Kidney epithelial cell (primary cell): ENCODE results near the gene TNFSF11. TPM values are rescaled to one million over a fixed set of nuclear protein-coding genes. Genes with fewer than 3 reads are reported as not detected.

ENCODE experiments used
- DNase-seq: peaks from one replicate; pipeline ENCODE4 v3.0.0-alpha.2; 2010; ENCODE audit warnings: low read depth
- H3K27me3 ChIP-seq: 2 replicates; pipeline ENCODE4 v1.6.0; 2011; ENCODE audit warnings: low read length; ENCODE audit not compliant: control insufficient read depth, insufficient read depth
- H3K36me3 ChIP-seq: 2 replicates; pipeline ENCODE4 v1.5.1; 2011; ENCODE audit warnings: low read length; ENCODE audit not compliant: control insufficient read depth, insufficient read depth
- H3K4me3 ChIP-seq: 2 replicates; pipeline ENCODE4 v1.5.1; 2011; ENCODE audit warnings: low read depth, mild to moderate bottlenecking, control low read depth, low read length
- CTCF ChIP-seq: IDR thresholded peaks from 2 replicates; pipeline ENCODE4 v1.5.1; 2011; ENCODE audit warnings: mild to moderate bottlenecking, moderate library complexity, low read length, control low read depth, inconsistent platforms; ENCODE audit not compliant: insufficient read depth, poor library complexity, severe bottlenecking
- total RNA-seq: library from RNA; depleted of rRNA; stranded (reverse); fragments of >200 nt; gene quantifications from 2 replicates; pipeline ENCODE4 v1.2.3, GENCODE V29; 2015

Gene TNFSF11
- total RNA-seq, 1 donor from 2014 or later: 0.46 TPM

GRCh38 chr13:42653679-42654078, 79.7 kb downstream of the TNFSF11 start:
- DNase-seq: no peak
- no peaks in the 10 kb centered on the region for H3K36me3 ChIP-seq
- no peak for TF ChIP-seq CTCF
- no peaks in the 10 kb centered on the region for H3K27me3 ChIP-seq
- H3K4me3 ChIP-seq: no peak overlapping the region

- Histone ChIP-seq H3K4me3 (no peak overlapping the region), H3K36me3 (no peaks in the 10 kb centered on the region), H3K27me3 (no peaks in the 10 kb centered on the region)
- no peak for TF ChIP-seq CTCF
- no peak for DNase-seq
These were observed 80.3 kb downstream of the TNFSF11 start for GRCh38 chr13:42654212-42654611.

- Histone ChIP-seq H3K4me3 (no peak overlapping the region), H3K36me3 (no peaks in the 10 kb centered on the region), H3K27me3 (no peaks in the 10 kb centered on the region)
- no peak for TF ChIP-seq CTCF
- no peak for DNase-seq
These were observed 80.8 kb downstream of the TNFSF11 start for GRCh38 chr13:42654722-42655121.

GRCh38 chr13:42656161-42656560, 82.2 kb downstream of the TNFSF11 start:
- TF ChIP-seq CTCF: no peak
- no peak overlapping the region for H3K4me3 ChIP-seq
- no peaks in the 10 kb centered on the region for H3K27me3 ChIP-seq
- no peaks in the 10 kb centered on the region for H3K36me3 ChIP-seq
- DNase-seq: no peak

- no peak for TF ChIP-seq CTCF
- DNase-seq: no peak
- H3K27me3 ChIP-seq: no peaks in the 10 kb centered on the region
- H3K36me3 ChIP-seq: no peaks in the 10 kb centered on the region
- no peak overlapping the region for H3K4me3 ChIP-seq
These were observed 83.0 kb downstream of the TNFSF11 start for GRCh38 chr13:42656958-42657357.

Other genes starting within 250 kb of the TNFSF11 start
- not detected in 2 replicates for gene FAM216B, start 207.4 kb downstream of the TNFSF11 start, total RNA-seq